ENCODE results near the gene SFXN3. TPM values are rescaled to one million over a fixed set of nuclear protein-coding genes. Genes with fewer than 3 reads are reported as not detected.
A peak's percentile ranks its signal among the peaks of the same experiment; 100 is the strongest.

The SFXN3 gene
- total and polyA plus RNA-seq, 2 experiments from 2014 or later, result 58.8 to 79.8 TPM

DNA sequence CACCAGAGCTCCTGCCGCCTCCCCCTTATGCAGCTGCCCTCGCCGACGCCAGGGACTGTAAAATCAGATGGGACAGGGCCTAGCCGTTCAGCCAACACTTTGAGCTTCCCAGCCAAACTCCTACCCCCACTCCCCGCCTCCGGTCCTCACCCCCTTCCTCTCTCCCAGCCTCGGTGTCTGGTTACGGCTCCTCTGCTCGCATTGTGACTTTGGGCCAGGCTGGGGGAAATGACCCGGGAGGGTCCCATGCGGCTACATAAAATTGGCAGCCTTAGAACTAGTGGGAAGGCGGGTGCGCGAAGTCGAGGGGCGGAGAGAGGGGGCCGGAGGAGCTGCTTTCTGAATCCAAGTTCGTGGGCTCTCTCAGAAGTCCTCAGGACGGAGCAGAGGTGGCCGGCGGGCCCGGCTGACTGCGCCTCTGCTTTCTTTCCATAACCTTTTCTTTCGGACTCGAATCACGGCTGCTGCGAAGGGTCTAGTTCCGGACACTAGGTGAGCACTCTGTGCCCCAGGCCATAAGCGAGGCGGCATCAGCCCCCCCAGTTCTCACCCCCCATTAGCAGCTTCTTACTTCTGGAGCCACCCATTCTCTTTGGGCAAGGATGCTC is 30.7 kb downstream of the SFXN3 start, which contains the start of gene KAZALD1:
Gene KAZALD1 (plus strand): TSS at position 366 of the 608 bp plus-strand sequence. CDS start 604 bp downstream, outside the sequence.
- no peak for TF ChIP-seq EZH2phosphoT487 (IDR thresholded peaks at IDR 0.05; ENCODE audit: insufficient read depth, low read depth)
- TF ChIP-seq EZH2 (IDR thresholded peaks at IDR 0.05; ENCODE audit: insufficient read depth, poor library complexity, severe bottlenecking), result no peak
- WGBS, 2 experiments (ENCODE audit: low coverage in 1 of 2, low lambda C conversion rate in 2 of 2, missing lambda C conversion rate in 2 of 2), result 3% methylated on average over 31 of the region's 31 CpGs
- H3K9me3 ChIP-seq (ENCODE audit: low read depth), result no peaks in the 10 kb centered on the region
- peak within 1 kb of the TSS; percentile 95 for H3K4me2 ChIP-seq (ENCODE audit: unreplicated experiment)
- H2AFZ ChIP-seq, result peak within 1 kb of the TSS; percentile 96
- in situ Hi-C loops (cut with MboI), result no loop called here
- DNase-seq, result peak; percentile 82
- peaks cover 49% of the 10 kb centered on the region for H3K79me2 ChIP-seq (ENCODE audit: insufficient read depth)
- no peaks in the 10 kb centered on the region for H4K20me1 ChIP-seq (ENCODE audit: insufficient read depth)
- peak within 1 kb of the TSS; percentile 95 for H3K27ac ChIP-seq
- no peaks in the 10 kb centered on the region for H3K27me3 ChIP-seq (replicated peaks; ENCODE audit: insufficient read depth)
- peak within 1 kb of the TSS; percentile 97 for H3K4me3 ChIP-seq
- H3F3A ChIP-seq (ENCODE audit: insufficient read depth), result peaks cover 20% of the 10 kb centered on the region
- H3K36me3 ChIP-seq (ENCODE audit: low read depth), result no peaks in the 10 kb centered on the region
- H3K9me2 ChIP-seq (ENCODE audit: insufficient read depth), result no peaks in the 10 kb centered on the region
- peaks cover 24% of the 10 kb centered on the region for H3K4me1 ChIP-seq (ENCODE audit: insufficient read depth)
- H3K9ac ChIP-seq, result peak within 1 kb of the TSS; percentile 93

DNA sequence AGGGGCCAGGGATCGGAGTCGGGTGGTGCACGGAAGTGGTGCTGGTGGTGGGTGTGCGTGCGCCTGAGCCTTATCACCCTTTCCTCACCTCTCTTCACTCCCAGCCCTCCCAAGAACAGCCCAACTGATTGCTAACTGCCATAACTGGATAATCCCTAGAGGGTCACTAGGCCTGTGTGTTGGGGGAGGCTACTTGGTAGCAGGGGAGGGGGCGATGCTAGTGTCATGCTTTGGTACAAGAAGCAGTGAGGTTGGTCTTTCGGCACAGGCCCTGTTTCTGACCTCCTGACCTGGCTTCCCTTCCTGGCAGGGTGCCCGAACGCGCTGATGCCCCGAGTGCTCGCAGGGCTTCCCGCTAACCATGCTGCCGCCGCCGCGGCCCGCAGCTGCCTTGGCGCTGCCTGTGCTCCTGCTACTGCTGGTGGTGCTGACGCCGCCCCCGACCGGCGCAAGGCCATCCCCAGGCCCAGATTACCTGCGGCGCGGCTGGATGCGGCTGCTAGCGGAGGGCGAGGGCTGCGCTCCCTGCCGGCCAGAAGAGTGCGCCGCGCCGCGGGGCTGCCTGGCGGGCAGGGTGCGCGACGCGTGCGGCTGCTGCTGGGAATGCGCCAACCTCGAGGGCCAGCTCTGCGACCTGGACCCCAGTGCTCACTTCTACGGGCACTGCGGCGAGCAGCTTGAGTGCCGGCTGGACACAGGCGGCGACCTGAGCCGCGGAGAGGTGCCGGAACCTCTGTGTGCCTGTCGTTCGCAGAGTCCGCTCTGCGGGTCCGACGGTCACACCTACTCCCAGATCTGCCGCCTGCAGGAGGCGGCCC is 31.4 kb downstream of the SFXN3 start:
- no peak for TF ChIP-seq EZH2phosphoT487 (IDR thresholded peaks at IDR 0.05; ENCODE audit: insufficient read depth, low read depth)
- TF ChIP-seq EZH2 (IDR thresholded peaks at IDR 0.05; ENCODE audit: insufficient read depth, poor library complexity, severe bottlenecking), result no peak
- Histone ChIP-seq H3K79me2 (ENCODE audit: insufficient read depth) (peaks cover 48% of the 10 kb centered on the region), H3K27me3 (replicated peaks; ENCODE audit: insufficient read depth) (no peaks in the 10 kb centered on the region), H3K36me3 (ENCODE audit: low read depth) (no peaks in the 10 kb centered on the region), H3K9ac (peak overlapping the region; percentile 93), H3K27ac (peak overlapping the region; percentile 95), H4K20me1 (ENCODE audit: insufficient read depth) (no peaks in the 10 kb centered on the region), H3K9me3 (ENCODE audit: low read depth) (no peaks in the 10 kb centered on the region), H2AFZ (peak overlapping the region; percentile 96), H3K9me2 (ENCODE audit: insufficient read depth) (no peaks in the 10 kb centered on the region), H3K4me1 (ENCODE audit: insufficient read depth) (peaks cover 24% of the 10 kb centered on the region), H3K4me2 (ENCODE audit: unreplicated experiment) (peak overlapping the region; percentile 95), H3K4me3 (peak overlapping the region; percentile 97), H3F3A (ENCODE audit: insufficient read depth) (peaks cover 20% of the 10 kb centered on the region)
- WGBS, 2 experiments (ENCODE audit: low coverage in 1 of 2, low lambda C conversion rate in 2 of 2, missing lambda C conversion rate in 2 of 2), result 1 to 2% methylated on average over 56 to 61 of the region's 63 CpGs
- in situ Hi-C loops (cut with MboI), result no loop called here
- peak; percentile 82 for DNase-seq

DNA sequence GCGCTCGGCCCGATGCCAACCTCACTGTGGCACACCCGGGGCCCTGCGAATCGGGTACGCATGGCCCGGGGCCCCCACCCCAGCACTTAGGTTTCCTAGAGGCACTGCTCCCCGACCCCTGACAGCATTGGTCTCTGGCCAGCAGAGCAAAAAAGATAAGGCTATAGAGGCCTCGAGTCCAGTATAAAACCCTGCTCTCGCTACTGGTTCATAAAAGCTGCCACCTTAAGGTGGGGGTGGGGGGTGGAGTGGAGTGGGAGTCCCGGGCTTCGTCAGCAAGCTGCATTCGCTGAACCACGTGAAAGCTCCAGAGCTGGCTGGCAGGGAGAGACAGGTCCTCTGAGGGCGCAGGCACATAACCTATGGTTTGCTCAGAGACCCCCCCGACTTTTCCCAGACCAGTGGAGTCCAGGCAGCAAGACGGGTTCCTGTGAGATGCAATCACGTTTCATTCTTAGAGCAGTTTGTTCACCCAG is 32.1 kb downstream of the SFXN3 start:
- Histone ChIP-seq H3K4me1 (ENCODE audit: insufficient read depth) (peaks cover 24% of the 10 kb centered on the region), H3K4me2 (ENCODE audit: unreplicated experiment) (peak overlapping the region; percentile 95), H4K20me1 (ENCODE audit: insufficient read depth) (no peaks in the 10 kb centered on the region), H3F3A (ENCODE audit: insufficient read depth) (peaks cover 20% of the 10 kb centered on the region), H3K27me3 (replicated peaks; ENCODE audit: insufficient read depth) (no peaks in the 10 kb centered on the region), H3K79me2 (ENCODE audit: insufficient read depth) (peaks cover 42% of the 10 kb centered on the region), H3K9me2 (ENCODE audit: insufficient read depth) (no peaks in the 10 kb centered on the region), H3K9ac (peak overlapping the region; percentile 93), H2AFZ (peak overlapping the region; percentile 96), H3K9me3 (ENCODE audit: low read depth) (no peaks in the 10 kb centered on the region), H3K27ac (no peak overlapping the region), H3K4me3 (peak overlapping the region; percentile 97), H3K36me3 (ENCODE audit: low read depth) (no peaks in the 10 kb centered on the region)
- in situ Hi-C loops (cut with MboI), result no loop called here
- DNase-seq, result peak; percentile 24
- TF ChIP-seq EZH2 (IDR thresholded peaks at IDR 0.05; ENCODE audit: insufficient read depth, poor library complexity, severe bottlenecking), result no peak
- TF ChIP-seq EZH2phosphoT487 (IDR thresholded peaks at IDR 0.05; ENCODE audit: insufficient read depth, low read depth), result no peak
- WGBS, 2 experiments (ENCODE audit: low coverage in 1 of 2, low lambda C conversion rate in 2 of 2, missing lambda C conversion rate in 2 of 2), result 20 to 21% methylated on average over 17 to 19 of the region's 19 CpGs

DNA sequence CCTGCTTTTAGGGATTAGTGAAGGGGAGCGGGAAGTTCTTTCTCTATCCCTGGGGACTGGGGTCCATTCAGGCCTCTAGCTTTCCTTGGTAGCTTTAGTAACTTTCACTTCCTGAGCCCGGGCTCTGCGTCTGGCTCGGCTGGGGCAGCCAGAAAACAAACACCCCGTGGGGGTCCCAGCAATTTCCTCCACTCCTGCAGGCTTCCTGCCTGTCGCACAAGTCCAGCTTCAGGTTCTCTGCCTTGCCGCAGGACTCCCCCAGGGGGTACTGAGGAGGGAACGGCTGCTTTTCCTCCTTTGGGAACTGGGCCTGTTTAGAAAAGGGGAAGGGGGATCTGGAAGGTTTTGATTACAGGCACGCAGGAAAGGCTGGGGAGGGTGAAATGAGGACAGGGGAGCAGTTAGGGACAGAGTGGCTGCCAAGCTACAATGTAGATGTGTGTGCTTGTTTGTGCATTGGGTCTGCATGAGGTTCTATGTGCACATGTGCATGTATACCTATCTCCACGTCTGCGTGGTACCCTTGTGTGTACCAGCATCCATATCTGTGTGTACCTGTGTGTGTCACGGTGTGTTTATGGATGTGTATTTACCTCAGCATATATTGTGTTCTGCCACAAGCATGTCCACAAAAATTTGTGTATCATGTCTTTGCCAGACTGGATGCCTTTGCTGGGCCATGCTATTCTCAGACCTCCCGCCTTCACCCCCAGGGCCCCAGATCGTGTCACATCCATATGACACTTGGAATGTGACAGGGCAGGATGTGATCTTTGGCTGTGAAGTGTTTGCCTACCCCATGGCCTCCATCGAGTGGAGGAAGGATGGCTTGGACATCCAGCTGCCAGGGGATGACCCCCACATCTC is 32.7 kb downstream of the SFXN3 start:
- Histone ChIP-seq H3K27ac (no peak overlapping the region), H3K4me3 (no peak overlapping the region; the same call in 1 of the 2 replicates), H3K36me3 (ENCODE audit: low read depth) (no peaks in the 10 kb centered on the region), H4K20me1 (ENCODE audit: insufficient read depth) (no peaks in the 10 kb centered on the region), H3K4me2 (ENCODE audit: unreplicated experiment) (peak overlapping the region; percentile 95), H3K9me2 (ENCODE audit: insufficient read depth) (no peaks in the 10 kb centered on the region), H3K9ac (0 out of 2 replicates have a peak overlapping the region, but pooled peaks have one; percentile 93), H3K27me3 (replicated peaks; ENCODE audit: insufficient read depth) (no peaks in the 10 kb centered on the region), H3F3A (ENCODE audit: insufficient read depth) (peaks cover 20% of the 10 kb centered on the region), H3K9me3 (ENCODE audit: low read depth) (no peaks in the 10 kb centered on the region), H3K4me1 (ENCODE audit: insufficient read depth) (peaks cover 24% of the 10 kb centered on the region), H2AFZ (no peak overlapping the region), H3K79me2 (ENCODE audit: insufficient read depth) (peaks cover 36% of the 10 kb centered on the region)
- in situ Hi-C loops (cut with MboI), result no loop called here
- TF ChIP-seq EZH2 (IDR thresholded peaks at IDR 0.05; ENCODE audit: insufficient read depth, poor library complexity, severe bottlenecking) (no peak), EZH2phosphoT487 (IDR thresholded peaks at IDR 0.05; ENCODE audit: insufficient read depth, low read depth) (no peak)
- DNase-seq, result no peak
- 68 to 77% methylated on average over 14 to 15 of the region's 15 CpGs for WGBS, 2 experiments (ENCODE audit: low coverage in 1 of 2, low lambda C conversion rate in 2 of 2, missing lambda C conversion rate in 2 of 2)

Measured in GM23248 (cell line).